Endothelial cell of umbilical vein (primary cell): ENCODE results near the gene TCERG1. TPM values are rescaled to one million over a fixed set of nuclear protein-coding genes. Genes with fewer than 3 reads are reported as not detected.

Experiments
- BruUV-seq: library from RNA; stranded (reverse); fragments of 400-500 nt; replicated peaks from 2 replicates; lab custom pipeline; 2021; lab: Mats Ljungman, UMichigan
- CTCF ChIA-PET: fragments of 300-600, 350-600 bp; sonication (Branson Sonifier 250); formaldehyde crosslinking; loops from one replicate; lab custom pipeline; 2021; ENCODE audit warnings: antibody characterized with exemption, inconsistent platforms; lab: Charles Lee
- POLR2A ChIA-PET: fragments of 300-600, 350-600 bp; sonication (Branson Sonifier 250); formaldehyde crosslinking; loops from one replicate; lab custom pipeline; 2021; ENCODE audit warnings: antibody characterized with exemption, inconsistent platforms; lab: Charles Lee
- DNase-seq: peaks from one replicate; pipeline ENCODE4 v3.0.0-alpha.2; 2011; ENCODE audit warnings: low read depth, low spot score
- FAIRE-seq: peaks from 2 replicates; lab custom pipeline; 2011; peaks lifted over from hg19 to GRCh38; lab: Jason Lieb, UNC
- H2AFZ ChIP-seq: 2 replicates; pipeline ENCODE4 v1.6.0; 2012; ENCODE audit warnings: low read depth, low read length, control low read depth, inconsistent platforms
- H3K27ac ChIP-seq: 2 replicates; pipeline ENCODE4 v1.5.1; 2011; ENCODE audit warnings: low read depth, mild to moderate bottlenecking, control low read depth, low read length, moderate library complexity; ENCODE audit not compliant: insufficient read depth
- H3K27me3 ChIP-seq, 2 experiments: 2 replicates each; pipeline versions ENCODE4 v1.6.0 to v1.6.1; 2011; ENCODE audit warnings: low read length in 2 of 2, mixed read lengths in 1 of 2; ENCODE audit not compliant: control insufficient read depth in 2 of 2, insufficient read depth in 2 of 2
- H3K36me3 ChIP-seq, 2 experiments: 2 replicates in 1 of 2; 3 replicates in 1 of 2; pipeline ENCODE4 v1.5.1; 2011; ENCODE audit warnings: low read length in 2 of 2, mild to moderate bottlenecking in 1 of 2, moderate library complexity in 1 of 2; ENCODE audit not compliant: control insufficient read depth in 2 of 2, insufficient read depth in 2 of 2; ENCODE audit errors: extremely low read depth in 1 of 2
- H3K4me1 ChIP-seq: 3 replicates; pipeline ENCODE4 v1.5.1; 2011; ENCODE audit warnings: mild to moderate bottlenecking, low read length; ENCODE audit not compliant: control insufficient read depth, insufficient read depth; ENCODE audit errors: extremely low read depth
- H3K4me2 ChIP-seq: 2 replicates; pipeline ENCODE4 v1.6.1; 2011; ENCODE audit warnings: low read length, control low read depth, mixed read lengths; ENCODE audit not compliant: insufficient read depth
- H3K4me3 ChIP-seq, 3 experiments: fragments of 200-600 bp in 1 of 3; sonication (generic), shearing (Covaris generic) in 1 of 3; replicated peaks in 1 of 3; 2 replicates each; pipeline ENCODE4 v1.5.1; 2011 to 2016; ENCODE audit warnings: control low read depth in 3 of 3, low read length in 3 of 3, mild to moderate bottlenecking in 2 of 3, inconsistent platforms in 1 of 3, low read depth in 1 of 3, moderate library complexity in 1 of 3; ENCODE audit not compliant: insufficient read depth in 1 of 3
- H3K79me2 ChIP-seq: 2 replicates; pipeline ENCODE4 v1.6.0; 2012; ENCODE audit warnings: low read length, inconsistent platforms; ENCODE audit not compliant: control insufficient read depth, insufficient read depth
- H3K9ac ChIP-seq: replicated peaks from 2 replicates; pipeline ENCODE3; 2011; ENCODE audit warnings: low read length, control low read depth; ENCODE audit not compliant: insufficient read depth; ENCODE audit errors: extremely low read depth
- H3K9me1 ChIP-seq: replicated peaks from 3 replicates; pipeline ENCODE4 v1.6.0; 2011; ENCODE audit warnings: mild to moderate bottlenecking, low read length; ENCODE audit not compliant: control insufficient read depth, insufficient read depth; ENCODE audit errors: extremely low read depth
- H3K9me3 ChIP-seq: replicated peaks from 2 replicates; pipeline ENCODE4 v1.5.1; 2012; ENCODE audit warnings: low read length, inconsistent platforms; ENCODE audit not compliant: control insufficient read depth, insufficient read depth
- H4K20me1 ChIP-seq: replicated peaks from 2 replicates; pipeline ENCODE3; 2011; ENCODE audit warnings: mild to moderate bottlenecking, low read length; ENCODE audit not compliant: control insufficient read depth, insufficient read depth; ENCODE audit errors: extremely low read depth
- CTCF ChIP-seq, 2 donors: IDR thresholded peaks; 1 replicate in 1 of 2; 2 replicates in 1 of 2; pipeline ENCODE4 v1.5.1; 2011; ENCODE audit warnings: low read length in 2 of 2, mild to moderate bottlenecking in 2 of 2, moderate library complexity in 2 of 2, control low read depth in 1 of 2, inconsistent platforms in 1 of 2, low read depth in 1 of 2; ENCODE audit not compliant: insufficient read depth in 1 of 2; ENCODE audit errors: extremely low read depth in 1 of 2
- EZH2 ChIP-seq: IDR thresholded peaks from 2 replicates; pipeline ENCODE4 v1.6.1; 2012; ENCODE audit warnings: borderline replicate concordance, low read depth, mild to moderate bottlenecking, moderate library complexity, low read length, inconsistent platforms; ENCODE audit not compliant: severe bottlenecking
- FOS ChIP-seq: IDR thresholded peaks from 2 replicates; pipeline ENCODE4 v1.6.1; 2011; ENCODE audit warnings: mild to moderate bottlenecking, low read length, moderate library complexity, borderline replicate concordance; ENCODE audit not compliant: insufficient read depth
- GATA2 ChIP-seq: IDR thresholded peaks from 2 replicates; pipeline ENCODE4 v1.7.0; 2011; ENCODE audit warnings: low read depth, mild to moderate bottlenecking, moderate library complexity, mixed read lengths, low read length; ENCODE audit not compliant: insufficient read length, insufficient read depth
- JUN ChIP-seq: IDR thresholded peaks from 2 replicates; pipeline ENCODE4 v1.6.1; 2011; ENCODE audit warnings: borderline replicate concordance, low read depth; ENCODE audit not compliant: insufficient read length, insufficient read depth
- MAX ChIP-seq: IDR thresholded peaks from 2 replicates; pipeline ENCODE4 v1.6.1; 2011; ENCODE audit not compliant: insufficient read depth, insufficient read length
- MYC ChIP-seq: IDR thresholded peaks from one replicate; pipeline ENCODE4 v1.6.1; 2011; ENCODE audit warnings: mild to moderate bottlenecking, low read depth, low read length
- POLR2A ChIP-seq: IDR thresholded peaks from 2 replicates; pipeline ENCODE4 v1.6.1; 2012; ENCODE audit warnings: low read depth, mild to moderate bottlenecking, control low read depth, low read length
- POLR2AphosphoS5 ChIP-seq: IDR thresholded peaks from 2 replicates; pipeline ENCODE4 v1.6.1; 2012; ENCODE audit warnings: low read depth, mild to moderate bottlenecking, control low read depth, low read length, moderate library complexity; ENCODE audit not compliant: insufficient read depth
- dilution Hi-C: fragments of 300-500 bp; cut with MboI; formaldehyde crosslinking; loops from one replicate; pipeline ENCODE4 v1.15.0; 2019; ENCODE audit warnings: low sequenced_read_pairs; ENCODE audit not compliant: extremely low pct_ligation_motif_present
- intact Hi-C: fragments of 100-400 bp; cut with micrococcal nuclease; formaldehyde crosslinking; loops from one replicate; pipeline ENCODE4 v1.10.0; 2022
- polyA plus RNA-seq, 4 experiments: library from polyadenylated mRNA; depleted of rRNA in 3 of 4; stranded (reverse) in 3 of 4; unstranded in 1 of 4; fragments of >200 nt; gene quantifications; 2 replicates each; pipeline versions ENCODE4 v1.2.1 to v1.2.3, GENCODE V29; 2011 to 2012; ENCODE audit warnings: missing spikeins in 1 of 4
- total RNA-seq: library from RNA; stranded (reverse); gene quantifications from 2 replicates; pipeline ENCODE4 v1.2.3, GENCODE V29; 2021

The TCERG1 gene
- total and polyA plus RNA-seq, 2 donors (not counting 3 experiments of a cell fraction or from before 2014, with no cell fraction given) = 71.4 to 98.4 TPM

GRCh38 chr5:146513462-146513861 lies 66.3 kb downstream of the TCERG1 start:
- dilution Hi-C loops (no loop called here), intact Hi-C loops (loop anchor here (10.0 kb wide), 1 partner anchor 229 kb away; no protein-coding TSS in a partner anchor)
- Histone ChIP-seq H3K4me1 (no peaks in the 10 kb centered on the region), H2AFZ (no peak overlapping the region), H3K36me3 (peaks cover 3 to 13% of the 10 kb centered on the region in 2 experiments), H3K79me2 (no peaks in the 10 kb centered on the region), H3K9me1 (no peaks in the 10 kb centered on the region), H3K27ac (no peak overlapping the region), H3K9me3 (no peaks in the 10 kb centered on the region), H3K4me3 (no peak overlapping the region), H3K4me2 (no peak overlapping the region), H3K9ac (no peak overlapping the region), H4K20me1 (peaks cover 2% of the 10 kb centered on the region), H3K27me3 (no peaks in the 10 kb centered on the region)
- no TSS peak for BruUV-seq
- POLR2A ChIA-PET = no interaction called here
- CTCF ChIA-PET = interaction anchor here (0.6 kb wide), 1 partner anchor 337 kb away, joined by 3 read pairs; no protein-coding TSS in a partner anchor
- no peak for TF ChIP-seq MYC
- no peak for TF ChIP-seq GATA2
- no peak for TF ChIP-seq JUN
- TF ChIP-seq EZH2 = no peak
- TF ChIP-seq POLR2AphosphoS5 = no peak
- no peak for TF ChIP-seq MAX
- no peak for TF ChIP-seq CTCF (IDR thresholded peaks at IDR 0.05; ENCODE audit: extremely low read depth in 1 of 2, insufficient read depth in 1 of 2, low read depth in 1 of 2, low read length in 2 of 2)
- TF ChIP-seq POLR2A = no peak
- no peak for TF ChIP-seq FOS
- no peak for FAIRE-seq
- no peak for DNase-seq
